Effector CD8-positive, alpha-beta T cell (primary cell): ENCODE data around the gene HCLS1.
"Not testable (repeated sequence)": the region's sequence is repeated elsewhere in the genome, so short reads cannot be mapped to it uniquely, and the experiment has no call there.

Source experiments
- DNase-seq: peaks from one replicate; lab custom pipeline; 2025; lab: John Stamatoyannopoulos, UW
- total RNA-seq, 4 experiments: gene quantifications; one replicate each; lab custom pipeline; 2026; lab: John Stamatoyannopoulos, UW

The HCLS1 gene
- 389 to 486 (median 441) reads per million in 4 experiments for total RNA-seq

GRCh38 chr3:121660356-121661171 lies at the start of gene HCLS1:
TSS of gene HCLS1 (minus strand) at chr3:121660903. CDS start at chr3:121658347, 2,556 bp downstream.
- DNase-seq, result peak; percentile 55

GRCh38 chr3:121710347-121710746 lies 49.6 kb upstream of the HCLS1 start:
- no peak for DNase-seq

GRCh38 chr3:121707531-121708273 lies 47.0 kb upstream of the HCLS1 start:
- no peak for DNase-seq

- DNase-seq, result no peak
Observed at GRCh38 chr3:121705541-121705940, 44.8 kb upstream of the HCLS1 start.

- no peak for DNase-seq
Observed at GRCh38 chr3:121703973-121704372, 43.3 kb upstream of the HCLS1 start.

GRCh38 chr3:121698901-121699300 lies 38.2 kb upstream of the HCLS1 start:
- no peak for DNase-seq

GRCh38 chr3:121698476-121698875 lies 37.8 kb upstream of the HCLS1 start:
- no peak for DNase-seq

GRCh38 chr3:121696186-121696585 lies 35.5 kb upstream of the HCLS1 start:
- no peak for DNase-seq

GRCh38 chr3:121692010-121692699 lies 31.5 kb upstream of the HCLS1 start:
- DNase-seq, result no peak

GRCh38 chr3:121690777-121691405 lies 30.2 kb upstream of the HCLS1 start:
- no peak for DNase-seq

GRCh38 chr3:121688747-121689146 lies 28.0 kb upstream of the HCLS1 start:
- DNase-seq, result not testable (repeated sequence)

- no peak for DNase-seq
Observed at GRCh38 chr3:121681792-121682191, 21.1 kb upstream of the HCLS1 start.

- no peak for DNase-seq
Observed at GRCh38 chr3:121677141-121677540, 16.4 kb upstream of the HCLS1 start.

- no peak for DNase-seq
Observed at GRCh38 chr3:121670676-121671075, 10.0 kb upstream of the HCLS1 start.

- no peak for DNase-seq
Observed at GRCh38 chr3:121667333-121667732, 6.6 kb upstream of the HCLS1 start.

- DNase-seq, result no peak
Observed at GRCh38 chr3:121665488-121665887, 4.8 kb upstream of the HCLS1 start.

GRCh38 chr3:121663171-121663847 lies 2.6 kb upstream of the HCLS1 start:
- DNase-seq, result no peak

- no peak for DNase-seq
Observed at GRCh38 chr3:121662742-121663141, 2.0 kb upstream of the HCLS1 start.

- no peak for DNase-seq
Observed at GRCh38 chr3:121661376-121661775, 673 bp upstream of the HCLS1 start.

- DNase-seq, result no peak
Observed at GRCh38 chr3:121659586-121659985, 1.1 kb downstream of the HCLS1 start.

- DNase-seq, result no peak
Observed at GRCh38 chr3:121658716-121659435, 1.8 kb downstream of the HCLS1 start.
